HepG2 (cell line): ENCODE measurements around the gene MPI. TPM values are rescaled to one million over a fixed set of nuclear protein-coding genes. Genes with fewer than 3 reads are reported as not detected.

Experiments
- ARHGAP35 ChIP-seq: sonication (generic); formaldehyde crosslinking; IDR thresholded peaks from 2 replicates; pipeline ENCODE4 v1.9.0; 2022; ENCODE audit warnings: mild to moderate bottlenecking, inconsistent platforms, moderate library complexity, missing genetic modification reagents, borderline replicate concordance
- HNF4G ChIP-seq, 2 experiments: sonication (generic) in 1 of 2; formaldehyde crosslinking in 1 of 2; IDR thresholded peaks; 2 replicates each; pipeline versions ENCODE4 v1.4.0 to v1.6.1; 2011 to 2020; ENCODE audit warnings: borderline replicate concordance in 2 of 2, low read depth in 2 of 2, mild to moderate bottlenecking in 2 of 2, low read length in 1 of 2, missing genetic modification reagents in 1 of 2, moderate library complexity in 1 of 2
- MNT ChIP-seq: fragments of 450-650 bp; IDR thresholded peaks from 2 replicates; pipeline ENCODE4 v1.6.1; 2016
- NFIB ChIP-seq: sonication (generic); formaldehyde crosslinking; IDR thresholded peaks from 2 replicates; pipeline ENCODE4 v1.9.0; 2021; ENCODE audit warnings: missing genetic modification reagents, mild to moderate bottlenecking, borderline replicate concordance
- ZNF503 ChIP-seq: sonication (generic); formaldehyde crosslinking; IDR thresholded peaks from 2 replicates; pipeline ENCODE4 v1.4.0; 2020; ENCODE audit warnings: missing genetic modification reagents
- ZNF646 ChIP-seq: sonication (generic); formaldehyde crosslinking; IDR thresholded peaks from 2 replicates; pipeline ENCODE4 v1.9.0; 2021; ENCODE audit warnings: mild to moderate bottlenecking, missing genetic modification reagents
- polyA plus RNA-seq, 8 experiments: library from polyadenylated mRNA; depleted of rRNA in 3 of 8; stranded (reverse) in 7 of 8; unstranded in 1 of 8; fragments of >200 nt; fragmentation: Illumina TruSeq in 4 of 8; extraction: Trizol in 4 of 8; gene quantifications; 2 replicates each; pipeline versions ENCODE4 v1.2.1 to v1.2.3, GENCODE V29; 2011 to 2016; ENCODE audit warnings: low read depth in 4 of 8, missing spikeins in 1 of 8, mixed read lengths in 1 of 8; ENCODE audit not compliant: insufficient read depth in 1 of 8
- total RNA-seq, 5 experiments: library from RNA; depleted of rRNA; stranded (reverse); fragments of >200 nt; fragmentation: Illumina TruSeq; extraction: Trizol; gene quantifications; 2 replicates each; pipeline ENCODE4 v1.2.3, GENCODE V29; 2016; ENCODE audit warnings: low read depth in 1 of 5

MPI gene
- total and polyA plus RNA-seq, 2 of the 13 experiments (the other 11 are each of a cell fraction or from before 2014, with no cell fraction given): 36.9 to 63.5 TPM

- TF ChIP-seq ZNF646 (CRISPR knock-in tag) (no peak), ZNF503 (no peak), HNF4G (IDR thresholded peaks at IDR 0.05; ENCODE audit: borderline replicate concordance, low read depth, low read length) (no peak), HNF4G (CRISPR knock-in tag; IDR thresholded peaks at IDR 0.05; ENCODE audit: borderline replicate concordance, low read depth) (no peak), ARHGAP35 (CRISPR knock-in tag) (no peak), MNT (no peak), NFIB (CRISPR knock-in tag) (no peak)
Measured at GRCh38 chr15:74867466-74868038, 22.3 kb upstream of the MPI start (continued).
